GM18907 (cell line): Measurements from ENCODE around the gene PSMC1.
A peak's percentile ranks its signal among the peaks of the same experiment; 100 is the strongest.

Source experiments
- ATAC-seq: cut with Tn5 transposase; IDR thresholded peaks from one replicate; pipeline ENCODE4 v1.9.1; 2021; ENCODE audit warnings: mild to moderate bottlenecking, moderate library complexity; ENCODE audit not compliant: unreplicated experiment

PSMC1 gene

GRCh38 chr14:90301122-90301521 lies 44.8 kb downstream of the PSMC1 start:
- no peak for ATAC-seq

GRCh38 chr14:90301668-90302090 lies 45.3 kb downstream of the PSMC1 start:
- ATAC-seq: no peak

- no peak for ATAC-seq
Measured at GRCh38 chr14:90302529-90303303, 46.4 kb downstream of the PSMC1 start.

GRCh38 chr14:90303473-90303872 lies 47.1 kb downstream of the PSMC1 start:
- no peak for ATAC-seq

- no peak for ATAC-seq
Measured at GRCh38 chr14:90304502-90304901, 48.1 kb downstream of the PSMC1 start.

- ATAC-seq: peak; percentile 63
Measured at GRCh38 chr14:90305176-90305601, 48.8 kb downstream of the PSMC1 start.

- no peak for ATAC-seq
Measured at GRCh38 chr14:90308561-90308960, 52.2 kb downstream of the PSMC1 start.

GRCh38 chr14:90317286-90317685 lies 60.9 kb downstream of the PSMC1 start:
- ATAC-seq: no peak

- no peak for ATAC-seq
Measured at GRCh38 chr14:90318016-90318415, 61.7 kb downstream of the PSMC1 start.

GRCh38 chr14:90319173-90319572 lies 62.8 kb downstream of the PSMC1 start:
- ATAC-seq: no peak

GRCh38 chr14:90319634-90320541 lies 63.5 kb downstream of the PSMC1 start:
- ATAC-seq: no peak

- no peak for ATAC-seq
Measured at GRCh38 chr14:90321891-90322290, 65.5 kb downstream of the PSMC1 start.
